Astrocyte of the cerebellum (primary cell): ENCODE data around the gene ARHGAP15.

Source experiments
- DNase-seq: peaks from one replicate; pipeline ENCODE4 v3.0.0-alpha.2; 2011; ENCODE audit warnings: low read depth
- H3K4me3 ChIP-seq: 2 replicates; pipeline ENCODE4 v1.5.1; 2011; ENCODE audit warnings: mild to moderate bottlenecking, low read depth, low read length, moderate library complexity
- CTCF ChIP-seq: IDR thresholded peaks from 2 replicates; pipeline ENCODE4 v1.5.1; 2012; ENCODE audit warnings: low read length, low read depth, moderate library complexity, mild to moderate bottlenecking; ENCODE audit errors: missing control alignments
- in situ Hi-C: cut with HindIII; loops from 2 replicates; pipeline ENCODE4 v1.10.0; 2017; ENCODE audit warnings: low sequenced_read_pairs

Gene ARHGAP15

GRCh38 chr2:143704451-143705106 is 575.4 kb downstream of the ARHGAP15 start:
- no peak overlapping the region for H3K4me3 ChIP-seq
- no peak for DNase-seq
- in situ Hi-C loops = no loop called here
- no peak for TF ChIP-seq CTCF

- TF ChIP-seq CTCF = no peak
- in situ Hi-C loops = no loop called here
- H3K4me3 ChIP-seq = no peak overlapping the region
- peak; percentile 38 for DNase-seq
These were observed 576.0 kb downstream of the ARHGAP15 start for GRCh38 chr2:143705108-143705707.

DNA sequence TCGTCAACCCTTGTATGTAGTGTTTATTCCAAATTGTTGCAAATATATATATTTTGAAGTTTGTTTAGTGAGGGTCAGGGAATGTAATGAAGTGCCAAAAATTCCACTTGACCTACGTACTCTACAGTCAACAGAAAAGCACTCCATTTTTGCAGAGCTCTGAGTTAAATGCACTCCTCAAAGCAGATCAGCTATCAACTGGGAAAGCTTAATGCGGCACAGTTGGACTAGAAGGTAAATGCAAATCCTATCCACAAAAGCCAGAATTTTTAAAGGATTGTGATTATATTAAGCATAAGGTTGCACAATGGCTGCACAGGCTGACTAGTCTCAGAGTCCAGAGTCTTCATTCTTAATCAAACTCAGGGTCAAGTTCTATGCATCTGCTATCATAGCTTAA is 577.1 kb downstream of the ARHGAP15 start:
- H3K4me3 ChIP-seq = no peak overlapping the region
- in situ Hi-C loops = no loop called here
- TF ChIP-seq CTCF = no peak
- no peak for DNase-seq

GRCh38 chr2:143708682-143709081 is 579.5 kb downstream of the ARHGAP15 start:
- DNase-seq = no peak
- TF ChIP-seq CTCF = no peak
- no peak overlapping the region for H3K4me3 ChIP-seq
- in situ Hi-C loops = no loop called here

GRCh38 chr2:143710196-143710595 is 581.0 kb downstream of the ARHGAP15 start:
- no peak for DNase-seq
- no peak for TF ChIP-seq CTCF
- H3K4me3 ChIP-seq = no peak overlapping the region
- in situ Hi-C loops = no loop called here

- H3K4me3 ChIP-seq = no peak overlapping the region
- in situ Hi-C loops = no loop called here
- DNase-seq = no peak
- no peak for TF ChIP-seq CTCF
These were observed 581.7 kb downstream of the ARHGAP15 start for GRCh38 chr2:143710879-143711278.

GRCh38 chr2:143716522-143716921 is 587.3 kb downstream of the ARHGAP15 start:
- H3K4me3 ChIP-seq = no peak overlapping the region

More at GRCh38 chr2:143716522-143716921, 587.3 kb downstream of the ARHGAP15 start:
- in situ Hi-C loops = no loop called here
- TF ChIP-seq CTCF = no peak
- DNase-seq = peak; percentile 86
